Measurements from ENCODE around the gene SMLR1. TPM values are rescaled to one million over a fixed set of nuclear protein-coding genes. Genes with fewer than 3 reads are reported as not detected.

Gene SMLR1
- total RNA-seq, 1 donor from 2014 or later, result 0.79 TPM

DNA sequence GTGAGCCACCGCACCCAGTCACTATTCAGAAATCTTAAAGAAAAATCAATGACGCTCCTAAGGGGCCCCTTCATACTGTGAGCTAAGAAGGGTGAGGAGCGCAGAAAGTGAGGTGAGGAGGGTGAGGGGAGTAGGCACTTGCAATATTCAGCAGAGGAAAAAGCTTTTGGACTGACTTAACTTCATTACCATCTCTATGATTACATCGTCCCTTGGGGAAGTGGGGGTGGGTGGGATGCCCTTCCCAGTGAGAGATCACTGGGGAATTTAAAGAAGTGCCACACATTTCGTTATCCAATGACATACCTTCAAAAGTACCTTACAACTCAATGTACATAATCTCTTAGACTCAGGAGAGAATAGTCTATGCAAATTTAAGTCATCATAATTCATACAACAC is 46.5 kb downstream of the SMLR1 start:
- H3K27me3 Mint-ChIP-seq, result peaks cover 12% of the 10 kb centered on the region
- peaks cover 15% of the 10 kb centered on the region for H3K4me1 Mint-ChIP-seq (ENCODE audit: low read depth)
- no peak for DNase-seq (ENCODE audit: low spot score, unreplicated experiment)
- no peak overlapping the region for H3K4me3 Mint-ChIP-seq (ENCODE audit: low read depth)
- no peak overlapping the region for H3K27ac Mint-ChIP-seq
- no peaks in the 10 kb centered on the region for H3K9me3 Mint-ChIP-seq (ENCODE audit: low read depth)
- TF ChIP-seq, protein P1, sequence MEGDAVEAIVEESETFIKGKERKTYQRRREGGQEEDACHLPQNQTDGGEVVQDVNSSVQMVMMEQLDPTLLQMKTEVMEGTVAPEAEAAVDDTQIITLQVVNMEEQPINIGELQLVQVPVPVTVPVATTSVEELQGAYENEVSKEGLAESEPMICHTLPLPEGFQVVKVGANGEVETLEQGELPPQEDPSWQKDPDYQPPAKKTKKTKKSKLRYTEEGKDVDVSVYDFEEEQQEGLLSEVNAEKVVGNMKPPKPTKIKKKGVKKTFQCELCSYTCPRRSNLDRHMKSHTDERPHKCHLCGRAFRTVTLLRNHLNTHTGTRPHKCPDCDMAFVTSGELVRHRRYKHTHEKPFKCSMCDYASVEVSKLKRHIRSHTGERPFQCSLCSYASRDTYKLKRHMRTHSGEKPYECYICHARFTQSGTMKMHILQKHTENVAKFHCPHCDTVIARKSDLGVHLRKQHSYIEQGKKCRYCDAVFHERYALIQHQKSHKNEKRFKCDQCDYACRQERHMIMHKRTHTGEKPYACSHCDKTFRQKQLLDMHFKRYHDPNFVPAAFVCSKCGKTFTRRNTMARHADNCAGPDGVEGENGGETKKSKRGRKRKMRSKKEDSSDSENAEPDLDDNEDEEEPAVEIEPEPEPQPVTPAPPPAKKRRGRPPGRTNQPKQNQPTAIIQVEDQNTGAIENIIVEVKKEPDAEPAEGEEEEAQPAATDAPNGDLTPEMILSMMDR (IDR thresholded peaks at IDR 0.05; ENCODE audit: unreplicated experiment), result no peak
- peaks cover 7% of the 10 kb centered on the region for H3K36me3 Mint-ChIP-seq (ENCODE audit: insufficient read depth)

DNA sequence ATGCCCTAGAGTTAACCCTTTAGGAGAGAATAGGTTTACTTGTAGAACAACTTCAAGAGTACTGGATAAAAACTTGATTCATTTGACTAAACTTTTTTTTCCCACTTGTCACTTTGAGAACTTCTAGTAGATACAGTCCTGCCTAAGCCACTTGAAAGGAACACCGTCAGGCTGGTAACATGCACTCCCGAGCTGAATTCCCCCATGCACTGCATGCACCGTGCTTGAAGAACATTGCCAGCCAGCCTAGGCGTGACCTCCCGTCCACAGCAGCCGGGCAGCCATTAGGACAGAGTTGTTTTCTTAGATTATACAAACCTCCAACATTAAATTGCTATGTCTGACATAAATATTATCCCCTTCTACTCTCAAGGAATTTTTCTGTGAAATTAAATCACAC is 52.6 kb downstream of the SMLR1 start:
- Mint-ChIP-seq H3K9me3 (ENCODE audit: low read depth) (no peaks in the 10 kb centered on the region), H3K36me3 (ENCODE audit: insufficient read depth) (peaks cover 2% of the 10 kb centered on the region), H3K27ac (no peak overlapping the region), H3K4me1 (ENCODE audit: low read depth) (no peaks in the 10 kb centered on the region), H3K4me3 (ENCODE audit: low read depth) (no peak overlapping the region), H3K27me3 (no peaks in the 10 kb centered on the region)
- TF ChIP-seq, protein P1 (IDR thresholded peaks at IDR 0.05; ENCODE audit: unreplicated experiment), result no peak
- DNase-seq (ENCODE audit: low spot score, unreplicated experiment), result no peak

DNA sequence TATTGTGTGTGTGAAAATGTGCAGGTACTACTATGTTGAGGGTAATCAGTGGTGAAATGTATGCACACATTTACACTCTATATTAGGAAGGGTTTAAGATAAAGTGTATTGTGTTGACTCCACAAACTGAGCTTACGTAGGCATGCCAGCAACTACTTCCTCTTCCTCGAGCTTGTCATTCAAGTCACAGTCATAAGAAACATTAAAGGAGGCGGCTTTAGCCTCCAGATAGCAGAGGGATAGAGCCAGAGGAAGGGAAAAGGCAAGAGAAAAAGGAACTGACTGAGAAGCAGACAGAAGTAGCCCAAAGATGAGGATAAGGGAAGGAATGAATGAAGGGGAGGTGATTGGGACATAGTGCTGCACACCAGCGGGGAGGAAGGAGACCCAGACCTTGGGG is 55.2 kb downstream of the SMLR1 start:
- Mint-ChIP-seq H3K27me3 (no peaks in the 10 kb centered on the region), H3K36me3 (ENCODE audit: insufficient read depth) (peaks cover 3% of the 10 kb centered on the region), H3K9me3 (ENCODE audit: low read depth) (no peaks in the 10 kb centered on the region), H3K27ac (no peak overlapping the region), H3K4me1 (ENCODE audit: low read depth) (peaks cover 2% of the 10 kb centered on the region), H3K4me3 (ENCODE audit: low read depth) (no peak overlapping the region)
- TF ChIP-seq, protein P1 (IDR thresholded peaks at IDR 0.05; ENCODE audit: unreplicated experiment), result no peak
- no peak for DNase-seq (ENCODE audit: low spot score, unreplicated experiment)

DNA sequence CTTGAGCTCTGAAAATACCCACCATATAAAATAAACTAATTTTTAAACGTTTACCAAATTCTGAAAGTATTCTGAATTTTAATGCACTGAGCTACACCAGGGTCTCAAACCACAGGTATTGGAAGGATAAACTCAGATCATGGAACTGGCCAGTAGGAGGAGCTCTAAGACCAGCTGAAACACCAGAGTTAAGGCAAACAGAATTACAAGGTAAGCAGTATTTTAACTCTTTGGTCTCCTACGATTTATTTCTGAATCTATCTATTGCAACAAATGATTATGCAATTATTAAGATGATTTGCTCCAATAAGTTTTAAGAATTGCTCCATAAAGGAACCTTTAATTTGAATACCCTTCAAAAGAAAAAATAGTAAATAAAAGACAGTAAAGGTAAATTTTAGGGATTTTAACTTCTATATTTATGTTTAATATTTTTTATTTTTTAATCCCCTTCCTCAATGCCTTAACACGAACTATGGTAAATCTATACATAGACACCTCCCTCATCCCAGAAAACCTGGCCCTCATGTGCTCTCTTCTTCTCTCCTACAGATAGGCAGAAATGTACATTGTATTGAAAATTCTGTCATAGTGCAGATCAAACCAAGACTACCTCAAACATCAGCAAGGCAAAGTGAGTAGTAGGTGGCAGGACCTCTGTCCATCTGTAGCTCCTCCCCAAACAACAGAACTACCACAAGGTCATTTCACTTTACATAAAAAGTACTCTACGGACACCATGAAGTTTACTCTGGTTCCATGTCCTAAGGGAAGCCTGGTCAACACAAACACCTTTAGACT is 58.4 kb downstream of the SMLR1 start:
- Mint-ChIP-seq H3K27ac (no peak overlapping the region), H3K36me3 (ENCODE audit: insufficient read depth) (peaks cover 8% of the 10 kb centered on the region), H3K27me3 (no peaks in the 10 kb centered on the region), H3K9me3 (ENCODE audit: low read depth) (no peaks in the 10 kb centered on the region), H3K4me1 (ENCODE audit: low read depth) (peaks cover 4% of the 10 kb centered on the region), H3K4me3 (ENCODE audit: low read depth) (no peak overlapping the region)
- peak; percentile 74 for DNase-seq (ENCODE audit: low spot score, unreplicated experiment)
- TF ChIP-seq, protein P1 (IDR thresholded peaks at IDR 0.05; ENCODE audit: unreplicated experiment), result peak; percentile 95

Other genes with a start within 250 kb of the SMLR1 start
- 61.6 and 62.7 TPM in 2 replicates for gene EPB41L2, start 235.8 kb downstream of the SMLR1 start, total RNA-seq